H54 (cell line): ENCODE data around the gene KIF5A.
A peak's percentile ranks its signal among the peaks of the same experiment; 100 is the strongest.
"Not testable (repeated sequence)": the region's sequence is repeated elsewhere in the genome, so short reads cannot be mapped to it uniquely, and the experiment has no call there.

Experiments
- DNase-seq: peaks from one replicate; pipeline ENCODE4 v3.0.0; 2011; ENCODE audit warnings: low spot score, mixed read lengths; ENCODE audit not compliant: insufficient read length
- FAIRE-seq: peaks from 3 replicates; lab custom pipeline; 2011; peaks lifted over from hg19 to GRCh38; lab: Jason Lieb, UNC
- POLR2A ChIP-seq: IDR thresholded peaks from 2 replicates; pipeline ENCODE4 v1.6.1; 2011; ENCODE audit warnings: low read depth, mild to moderate bottlenecking, low read length

KIF5A gene

DNA sequence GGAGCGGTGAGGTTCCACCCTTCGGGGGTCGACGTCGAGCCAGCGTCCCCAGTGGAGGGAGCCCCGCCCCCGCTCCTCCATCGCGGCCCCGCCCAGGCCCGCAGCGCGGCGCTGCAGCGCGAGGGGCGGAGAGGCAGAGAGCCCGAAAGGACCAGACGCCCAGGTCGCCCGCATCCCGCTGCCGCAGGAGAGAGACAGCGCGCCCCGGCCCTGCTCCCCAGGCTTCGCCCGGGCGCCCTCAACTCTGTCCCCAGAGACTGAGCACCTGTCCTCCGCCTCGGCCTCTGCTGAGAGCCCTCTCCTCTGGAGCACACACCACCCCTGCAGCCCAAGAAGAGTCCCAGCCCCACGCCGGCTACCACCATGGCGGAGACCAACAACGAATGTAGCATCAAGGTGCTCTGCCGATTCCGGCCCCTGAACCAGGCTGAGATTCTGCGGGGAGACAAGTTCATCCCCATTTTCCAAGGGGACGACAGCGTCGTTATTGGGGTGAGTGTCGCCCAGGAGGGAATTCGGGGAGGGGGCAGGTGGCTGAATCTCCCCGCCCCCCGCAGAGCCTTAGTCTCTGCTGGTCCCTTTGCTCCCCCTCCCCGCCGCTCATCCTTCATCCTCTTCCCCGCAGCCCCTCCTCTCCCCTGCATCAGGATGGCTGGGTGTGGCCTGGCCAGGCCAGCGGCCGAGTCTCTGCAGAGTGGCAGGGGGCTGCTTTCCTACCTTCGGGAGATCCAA is at the start of gene KIF5A:
TSS of gene KIF5A (plus strand) at position 136 of the 732 bp plus-strand sequence. CDS start at position 364, 228 bp downstream.
- FAIRE-seq (no peak), DNase-seq (peak; percentile 70)
- peak; percentile 63 for TF ChIP-seq POLR2A

DNA sequence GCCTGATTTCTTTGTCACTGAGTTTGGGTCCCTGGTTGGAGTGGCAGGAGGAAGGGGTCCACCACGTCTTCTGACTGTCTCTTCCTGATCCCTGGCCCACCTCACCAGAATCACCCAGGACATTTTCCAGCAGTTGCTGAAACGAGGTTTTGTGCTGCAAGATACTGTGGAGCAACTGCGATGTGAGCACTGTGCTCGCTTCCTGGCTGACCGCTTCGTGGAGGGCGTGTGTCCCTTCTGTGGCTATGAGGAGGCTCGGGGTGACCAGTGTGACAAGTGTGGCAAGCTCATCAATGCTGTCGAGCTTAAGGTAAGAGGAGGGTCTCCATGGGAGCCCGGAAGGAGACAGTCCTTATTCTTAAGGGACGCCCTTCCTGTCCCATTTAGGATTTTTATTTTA is 49.6 kb upstream of the KIF5A start:
- FAIRE-seq (no peak), DNase-seq (no peak)
- no peak for TF ChIP-seq POLR2A

DNA sequence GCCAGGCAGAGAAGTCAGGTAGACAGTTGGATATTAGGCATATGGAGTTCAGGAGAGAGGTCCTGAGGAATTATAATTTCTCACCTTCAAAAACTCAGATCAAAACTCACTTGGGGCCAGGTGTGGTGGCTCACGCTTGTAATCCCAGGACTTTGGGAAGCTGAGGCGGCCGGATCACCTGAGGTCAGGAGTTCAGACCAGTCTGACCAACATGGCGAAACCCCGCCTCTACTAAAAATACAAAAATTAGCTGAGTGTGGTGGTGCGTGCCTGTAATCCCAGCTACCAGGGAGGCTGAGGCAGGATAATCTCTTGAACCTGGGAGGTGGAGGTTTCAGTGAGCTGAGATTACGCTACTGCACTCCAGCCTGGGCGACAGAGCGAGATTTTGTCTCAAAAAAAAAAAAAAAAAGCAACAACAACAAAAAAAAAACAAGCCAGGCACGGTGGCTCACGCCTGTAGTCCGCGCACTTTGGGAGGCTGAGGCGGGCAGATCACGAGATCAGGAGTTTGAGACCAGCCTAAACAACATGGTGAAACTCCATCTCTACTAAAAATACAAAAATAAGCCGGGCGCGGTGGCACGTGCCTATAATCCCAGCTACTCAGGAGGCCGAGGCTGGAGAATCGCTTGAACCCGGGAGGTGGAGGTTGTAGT is 47.4 kb upstream of the KIF5A start:
- DNase-seq, FAIRE-seq: not testable (repeated sequence)

DNA sequence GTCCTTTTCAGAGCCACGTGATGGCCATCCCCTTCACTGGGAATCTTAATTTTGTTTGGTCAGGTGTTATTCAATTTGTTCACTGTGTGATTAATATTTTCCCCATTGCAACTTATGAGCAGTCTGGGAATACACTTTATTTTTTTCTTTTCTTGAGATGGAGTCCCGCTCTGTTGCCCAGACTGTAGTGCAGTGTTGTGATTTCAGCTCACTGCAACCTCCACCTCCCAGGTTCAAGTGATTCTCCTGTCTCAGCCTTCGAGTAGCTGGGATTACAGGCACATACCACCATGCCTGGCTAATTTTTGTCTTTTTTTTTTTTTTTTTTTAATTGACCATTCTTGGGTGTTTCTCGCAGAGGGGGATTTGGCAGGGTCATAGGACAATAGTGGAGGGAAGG is 43.3 kb upstream of the KIF5A start:
- not testable (repeated sequence) for DNase-seq, FAIRE-seq

DNA sequence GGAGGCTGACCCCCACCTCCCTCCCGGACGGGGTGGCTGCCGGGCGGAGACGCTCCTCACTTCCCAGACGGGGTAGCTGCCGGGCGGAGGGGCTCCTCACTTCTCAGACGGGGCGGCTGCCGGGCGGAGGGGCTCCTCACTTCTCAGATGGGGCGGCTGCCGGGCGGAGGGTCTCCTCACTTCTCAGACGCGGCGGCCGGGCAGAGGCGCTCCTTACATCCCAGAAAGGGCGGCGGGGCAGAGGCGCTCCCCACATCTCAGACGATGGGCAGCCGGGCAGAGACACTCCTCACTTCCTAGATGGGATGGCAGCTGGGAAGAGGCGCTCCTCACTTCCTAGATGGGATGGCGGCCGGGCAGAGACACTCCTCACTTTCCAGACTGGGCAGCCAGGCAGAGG is 42.0 kb upstream of the KIF5A start:
- FAIRE-seq, DNase-seq: not testable (repeated sequence)

DNA sequence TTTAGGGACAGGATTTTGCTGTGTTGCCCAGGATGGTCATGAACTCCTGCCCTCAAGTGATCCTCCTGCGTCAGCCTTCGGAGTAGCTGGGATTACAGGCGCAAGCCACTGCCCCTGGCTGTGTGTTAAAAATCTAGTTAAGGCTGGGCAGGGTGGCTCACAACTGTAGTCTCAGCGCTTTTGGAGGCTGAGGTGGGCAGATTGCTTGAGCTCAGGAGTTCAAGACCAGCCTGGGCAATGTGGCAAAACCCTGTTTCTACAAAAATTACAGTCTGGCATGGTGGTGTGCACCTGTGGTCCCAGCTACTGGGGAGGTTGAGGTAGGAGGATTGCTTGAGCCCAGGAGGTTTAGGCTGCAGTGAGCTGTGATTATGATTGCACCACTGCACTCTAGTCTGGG is 38.7 kb upstream of the KIF5A start:
- no peak for TF ChIP-seq POLR2A
- FAIRE-seq (no peak), DNase-seq (no peak)

DNA sequence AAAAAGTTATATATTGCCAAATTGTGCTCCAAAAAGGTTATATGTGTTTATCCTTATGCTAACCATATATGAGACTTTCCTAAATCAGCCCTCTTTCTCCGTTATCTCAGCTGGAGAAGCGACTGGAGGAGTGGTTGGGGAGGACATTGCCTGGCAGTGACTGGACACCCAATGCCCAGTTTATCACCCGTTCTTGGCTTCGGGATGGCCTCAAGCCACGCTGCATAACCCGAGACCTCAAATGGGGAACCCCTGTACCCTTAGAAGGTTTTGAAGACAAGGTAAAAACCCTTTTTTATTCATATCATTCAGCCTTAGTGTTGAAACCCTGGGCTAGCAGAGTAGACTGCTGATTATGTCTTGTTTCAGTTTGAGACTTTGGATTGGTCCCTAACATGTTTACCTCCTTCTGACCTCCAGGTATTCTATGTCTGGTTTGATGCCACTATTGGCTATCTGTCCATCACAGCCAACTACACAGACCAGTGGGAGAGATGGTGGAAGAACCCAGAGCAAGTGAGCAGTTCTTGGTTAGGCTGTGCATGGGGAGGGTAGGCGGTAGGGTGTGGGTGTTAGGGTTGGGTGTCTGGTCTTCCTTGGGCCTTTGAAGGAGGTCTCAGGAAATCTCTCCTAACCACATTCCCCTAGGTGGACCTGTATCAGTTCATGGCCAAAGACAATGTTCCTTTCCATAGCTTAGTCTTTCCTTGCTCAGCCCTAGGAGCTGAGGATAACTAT is 38.1 kb upstream of the KIF5A start:
- TF ChIP-seq POLR2A = no peak
- FAIRE-seq (no peak), DNase-seq (no peak)

DNA sequence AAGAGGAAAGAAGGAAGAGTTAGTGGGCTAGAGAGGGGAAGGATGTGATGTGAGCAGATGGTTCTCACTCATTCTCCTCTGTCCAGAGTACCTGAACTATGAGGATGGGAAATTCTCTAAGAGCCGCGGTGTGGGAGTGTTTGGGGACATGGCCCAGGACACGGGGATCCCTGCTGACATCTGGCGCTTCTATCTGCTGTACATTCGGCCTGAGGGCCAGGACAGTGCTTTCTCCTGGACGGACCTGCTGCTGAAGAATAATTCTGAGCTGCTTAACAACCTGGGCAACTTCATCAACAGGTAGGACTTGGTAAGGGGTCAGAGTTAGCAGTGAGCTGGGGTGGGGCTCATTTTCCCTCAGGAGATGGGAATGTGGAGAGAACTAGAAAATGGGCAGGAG is 37.2 kb upstream of the KIF5A start:
- no peak for TF ChIP-seq POLR2A
- DNase-seq (no peak), FAIRE-seq (no peak)

DNA sequence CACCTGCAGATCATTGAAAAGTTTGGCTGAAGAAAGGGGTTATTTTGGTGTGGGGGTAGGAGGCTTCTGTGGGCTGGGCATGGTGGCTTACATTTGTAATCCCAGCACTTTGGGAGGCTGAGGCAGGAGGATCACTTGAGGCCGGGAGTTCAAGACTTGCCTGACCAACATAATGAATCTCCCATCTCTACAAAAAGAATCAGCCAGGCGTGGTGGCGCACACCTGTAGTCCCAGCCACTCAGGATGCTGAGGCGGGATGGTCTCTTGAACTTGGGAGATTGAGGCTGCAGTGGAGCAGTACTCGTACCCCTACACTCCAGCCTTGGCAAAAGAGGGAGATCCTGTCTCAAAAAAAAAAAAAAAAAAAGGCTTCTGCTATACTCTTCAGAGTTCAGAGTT is 36.6 kb upstream of the KIF5A start:
- DNase-seq (no peak), FAIRE-seq (no peak)
- TF ChIP-seq POLR2A = no peak

DNA sequence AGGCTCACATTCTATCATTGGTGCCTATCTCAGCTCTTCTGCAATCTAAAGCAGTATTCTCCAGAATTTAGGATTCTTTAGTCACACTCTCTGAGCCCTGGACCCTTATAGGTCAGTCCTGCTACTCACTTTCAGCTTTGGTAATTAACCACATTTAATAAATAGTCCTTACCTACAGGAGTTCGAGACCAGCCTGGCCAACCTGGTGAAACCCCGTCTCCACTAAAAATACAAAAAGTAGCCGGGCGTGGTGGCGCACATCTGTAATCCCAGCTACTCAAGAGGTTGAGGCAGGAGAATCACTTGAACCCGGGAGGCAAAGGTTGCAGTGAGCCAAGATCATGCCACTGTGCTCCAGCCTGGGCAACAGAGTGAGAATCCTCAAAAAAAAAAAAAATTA is 36.2 kb upstream of the KIF5A start:
- not testable (repeated sequence) for FAIRE-seq, DNase-seq

DNA sequence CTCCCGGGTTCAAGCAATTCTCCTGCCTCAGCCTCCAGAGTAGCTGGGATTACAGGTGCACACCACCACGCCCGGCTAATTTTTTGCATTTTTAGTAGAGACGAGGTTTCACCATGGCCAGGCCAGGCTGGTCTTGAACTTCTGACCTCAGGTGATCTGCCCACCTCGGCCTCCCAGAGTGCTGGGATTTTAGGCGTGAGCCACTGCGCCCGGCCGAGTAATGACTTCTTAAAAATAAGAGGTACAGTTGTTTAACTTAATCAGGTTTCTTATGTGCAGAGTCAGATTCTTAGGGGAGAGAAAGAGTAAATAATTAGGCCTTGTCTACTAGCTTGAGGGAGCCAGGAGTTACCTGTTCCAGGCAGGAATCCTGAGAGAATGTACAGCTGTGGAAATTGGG is 35.6 kb upstream of the KIF5A start:
- DNase-seq = not testable (repeated sequence)

DNA sequence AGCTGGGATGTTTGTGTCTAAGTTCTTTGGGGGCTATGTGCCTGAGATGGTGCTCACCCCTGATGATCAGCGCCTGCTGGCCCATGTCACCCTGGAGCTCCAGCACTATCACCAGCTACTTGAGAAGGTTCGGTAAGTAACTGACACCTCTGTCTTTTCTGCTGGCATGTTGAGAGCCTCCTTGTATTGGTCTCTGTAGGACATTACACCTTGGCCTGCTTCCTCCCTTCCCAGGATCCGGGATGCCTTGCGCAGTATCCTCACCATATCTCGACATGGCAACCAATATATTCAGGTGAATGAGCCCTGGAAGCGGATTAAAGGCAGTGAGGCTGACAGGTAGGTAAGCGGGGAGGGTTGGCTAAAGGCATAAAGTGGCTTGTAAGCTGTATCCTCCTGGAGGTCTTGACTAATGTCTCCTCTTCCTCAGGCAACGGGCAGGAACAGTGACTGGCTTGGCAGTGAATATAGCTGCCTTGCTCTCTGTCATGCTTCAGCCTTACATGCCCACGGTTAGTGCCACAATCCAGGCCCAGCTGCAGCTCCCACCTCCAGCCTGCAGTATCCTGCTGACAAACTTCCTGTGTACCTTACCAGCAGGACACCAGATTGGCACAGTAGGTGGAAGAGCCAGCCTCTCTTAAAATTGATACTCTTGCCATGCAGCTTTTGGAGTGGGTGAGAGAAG is 35.0 kb upstream of the KIF5A start:
- no peak for TF ChIP-seq POLR2A
- DNase-seq = no peak
- FAIRE-seq = no peak

More for the DNA sequence above, 35.6 kb upstream of the KIF5A start:
- FAIRE-seq = not testable (repeated sequence)

DNA sequence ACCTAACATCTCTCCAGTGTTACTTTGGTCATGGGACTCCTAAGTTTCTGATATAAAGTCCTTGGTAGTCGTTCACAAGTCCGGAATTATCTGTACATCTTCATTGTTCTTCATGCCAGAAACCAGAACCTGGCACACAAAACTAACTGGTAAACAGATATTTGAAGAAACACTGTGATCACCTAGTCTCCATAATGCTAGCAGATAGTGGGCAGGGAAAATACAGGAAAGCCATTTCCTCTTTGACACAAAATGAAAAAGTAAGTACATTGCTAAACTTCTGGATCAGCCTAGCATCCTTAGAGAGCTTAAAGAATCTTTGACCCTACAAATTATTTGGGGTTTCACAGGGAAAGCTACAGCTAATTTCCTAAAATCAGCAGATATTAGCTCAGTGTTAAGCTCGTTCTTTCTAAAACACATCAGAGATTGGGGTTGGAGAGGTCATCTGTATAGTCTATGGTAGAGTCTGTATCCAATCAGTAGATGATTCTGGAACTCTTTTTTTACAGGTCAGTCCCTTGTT is 34.4 kb upstream of the KIF5A start:
- FAIRE-seq = no peak
- no peak for DNase-seq
- TF ChIP-seq POLR2A = no peak
